Liver (tissue), 9 donors: ENCODE data around the gene CACNB4. TPM values are rescaled to one million over a fixed set of nuclear protein-coding genes. Genes with fewer than 3 reads are reported as not detected.
A peak's percentile ranks its signal among the peaks of the same experiment; 100 is the strongest.

ENCODE experiments used
- DNase-seq: peaks from one replicate; pipeline ENCODE4 v3.0.0-alpha.2; 2017; ENCODE audit warnings: low spot score
- H3K27ac ChIP-seq, 2 donors: one replicate each; pipeline ENCODE4 v1.7.0; 2013; ENCODE audit warnings: inconsistent platforms in 2 of 2, low read length in 2 of 2, control low read depth in 1 of 2, low read depth in 1 of 2, mild to moderate bottlenecking in 1 of 2
- H3K27me3 ChIP-seq, 4 donors: one replicate each; pipeline versions ENCODE4 v1.6.1 to v1.7.0; 2013; ENCODE audit warnings: low read length in 3 of 4, inconsistent platforms in 1 of 4, mild to moderate bottlenecking in 1 of 4, moderate library complexity in 1 of 4; ENCODE audit not compliant: control insufficient read depth in 4 of 4, insufficient read depth in 4 of 4
- H3K36me3 ChIP-seq, 4 donors: one replicate each; pipeline versions ENCODE4 v1.6.1 to v1.7.0; 2013; ENCODE audit warnings: low read length in 3 of 4, mild to moderate bottlenecking in 3 of 4, low read depth in 1 of 4, moderate library complexity in 1 of 4; ENCODE audit not compliant: control insufficient read depth in 4 of 4, insufficient read depth in 3 of 4
- H3K4me1 ChIP-seq, 4 donors: one replicate each; pipeline versions ENCODE4 v1.6.1 to v1.7.0; 2013; ENCODE audit warnings: low read length in 3 of 4, mild to moderate bottlenecking in 3 of 4, moderate library complexity in 1 of 4; ENCODE audit not compliant: control insufficient read depth in 4 of 4, insufficient read depth in 4 of 4
- H3K4me3 ChIP-seq, 3 donors: one replicate each; pipeline versions ENCODE4 v1.6.1 to v1.7.0; 2013; ENCODE audit warnings: low read length in 3 of 3, control low read depth in 1 of 3, low read depth in 1 of 3, mild to moderate bottlenecking in 1 of 3
- H3K9ac ChIP-seq, 2 donors: one replicate each; pipeline ENCODE4 v1.7.0; 2013; ENCODE audit warnings: low read length in 2 of 2, mild to moderate bottlenecking in 2 of 2, moderate library complexity in 2 of 2, control low read depth in 1 of 2, low read depth in 1 of 2
- H3K9me3 ChIP-seq, 4 donors: one replicate each; pipeline versions ENCODE4 v1.6.1 to v1.7.0; 2013; ENCODE audit warnings: low read length in 3 of 4; ENCODE audit not compliant: control insufficient read depth in 4 of 4
- EGR1 ChIP-seq, 2 donors: IDR thresholded peaks; 2 replicates each; pipeline ENCODE4 v1.6.1; 2016 to 2018; ENCODE audit warnings: antibody characterized with exemption in 2 of 2, low read depth in 2 of 2
- FOXA1 ChIP-seq: IDR thresholded peaks from 2 replicates; pipeline ENCODE4 v1.6.1; 2016; ENCODE audit warnings: antibody characterized with exemption
- FOXA2 ChIP-seq: IDR thresholded peaks from 2 replicates; pipeline ENCODE4 v1.6.1; 2016; ENCODE audit warnings: antibody characterized with exemption
- GABPA ChIP-seq, 2 donors: IDR thresholded peaks in 1 of 2; conservative IDR thresholded peaks in 1 of 2; 2 replicates each; pipeline ENCODE4 v1.6.1; 2016; ENCODE audit warnings: antibody characterized with exemption in 2 of 2, mild to moderate bottlenecking in 1 of 2, moderate library complexity in 1 of 2
- HNF4A ChIP-seq, 2 donors: conservative IDR thresholded peaks; 2 replicates each; pipeline ENCODE4 v1.6.1; 2016; ENCODE audit warnings: antibody characterized with exemption in 2 of 2, mild to moderate bottlenecking in 2 of 2
- HNF4G ChIP-seq: IDR thresholded peaks from 2 replicates; pipeline ENCODE4 v1.6.1; 2016; ENCODE audit warnings: antibody characterized with exemption
- NR2F2 ChIP-seq: IDR thresholded peaks from 2 replicates; pipeline ENCODE4 v1.6.1; 2016; ENCODE audit warnings: antibody characterized with exemption
- RAD21 ChIP-seq, 2 donors: IDR thresholded peaks; 2 replicates each; pipeline ENCODE4 v1.6.1; 2016; ENCODE audit warnings: antibody characterized with exemption in 2 of 2, mild to moderate bottlenecking in 2 of 2
- RXRA ChIP-seq, 2 donors: IDR thresholded peaks; 2 replicates each; pipeline ENCODE4 v1.6.1; 2017 to 2018; ENCODE audit warnings: antibody characterized with exemption in 2 of 2, mild to moderate bottlenecking in 1 of 2
- SP1 ChIP-seq: IDR thresholded peaks from 2 replicates; pipeline ENCODE4 v1.6.1; 2018; ENCODE audit warnings: antibody characterized with exemption, mild to moderate bottlenecking
- WGBS: extraction: QIAGEN DNeasy Blood & Tissue Kit; methylation state at CpG from one replicate; pipeline ENCODE4 v1.1.7; 2013; 5-methylcytosine and 5-hydroxymethylcytosine counted together
- polyA plus RNA-seq, 2 donors: library from polyadenylated mRNA; stranded (reverse) in 1 of 2; unstranded in 1 of 2; fragments of 200-250 nt in 1 of 2; fragments of >200 nt in 1 of 2; fragmentation: Nextera tagmentation in 1 of 2; extraction: Ambion mirVana in 1 of 2; gene quantifications; one replicate each; pipeline versions ENCODE4 v1.2.1 to v1.2.3, GENCODE V29; 2013 to 2015
- total RNA-seq, 2 donors: library from RNA; depleted of rRNA; stranded (reverse); fragments of >200 nt; gene quantifications; one replicate each; pipeline ENCODE4 v1.2.3, GENCODE V29; 2014
- TF ChIP-seq, protein P1 (sequence below): fragments of 150-350 bp; IDR thresholded peaks from 2 replicates; pipeline ENCODE4 v1.5.1; 2017; ENCODE audit warnings: improper control_type of control experiment, low read depth, low read length; ENCODE audit not compliant: missing input control
- TF ChIP-seq, protein P2 (sequence below): IDR thresholded peaks from 2 replicates; pipeline ENCODE4 v1.6.1; 2016; ENCODE audit warnings: antibody characterized with exemption, mild to moderate bottlenecking
- TF ChIP-seq, protein P3 (sequence below): IDR thresholded peaks from 2 replicates; pipeline ENCODE4 v1.6.1; 2016; ENCODE audit warnings: antibody characterized with exemption
- TF ChIP-seq, protein P4 (sequence below): IDR thresholded peaks from 2 replicates; pipeline ENCODE4 v1.6.1; 2016; ENCODE audit warnings: antibody characterized with exemption
- TF ChIP-seq, protein P5 (sequence below): IDR thresholded peaks from 2 replicates; pipeline ENCODE4 v1.6.1; 2016; ENCODE audit warnings: antibody characterized with exemption
- donor health status: healthy.
- donor health status: healthy.
- donor health status: healthy.
- donor health status: healthy.
- donor health status: healthy.

CACNB4 gene
- total and polyA plus RNA-seq, 4 donors, result 0.02 to 0.50 (median 0.21) TPM

DNA sequence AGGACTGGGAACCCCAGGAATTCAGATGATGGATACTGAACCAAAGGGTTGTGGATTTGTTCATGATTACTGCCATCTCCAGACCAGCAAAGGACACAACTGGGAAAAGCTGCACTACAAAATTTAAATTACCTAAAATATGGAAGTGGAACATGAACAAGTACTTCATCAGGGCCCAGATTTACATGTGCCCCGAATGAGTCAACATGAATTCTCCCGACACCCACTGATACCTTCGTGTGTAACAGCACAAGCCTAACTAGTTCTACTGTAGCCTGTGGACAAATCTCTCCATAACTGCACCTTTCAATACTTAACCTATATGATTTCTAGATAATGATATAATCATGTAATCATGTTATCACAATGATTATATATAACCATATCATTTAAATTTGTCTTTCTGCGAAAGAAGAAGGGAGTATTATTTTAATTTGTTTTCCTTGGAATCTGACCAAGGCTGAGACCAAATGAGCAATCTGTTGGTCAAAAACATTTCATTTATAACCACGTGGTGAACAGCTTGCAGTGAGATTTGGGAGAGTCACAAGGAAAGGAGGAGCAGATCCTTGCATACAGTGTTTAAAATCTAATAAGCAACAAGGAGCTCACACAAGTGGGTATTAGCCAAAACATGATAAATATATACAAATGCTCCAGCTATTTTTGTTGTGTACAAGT is 70.5 kb downstream of the CACNB4 start:
- H3K36me3 ChIP-seq, result no peaks in the 10 kb centered on the region
- no peak overlapping the region for H3K9ac ChIP-seq
- H3K4me3 ChIP-seq, result no peak overlapping the region
- H3K9me3 ChIP-seq, result no peaks in the 10 kb centered on the region
- peaks cover 0 to 7% (median 0%) of the 10 kb centered on the region in 4 donors for H3K4me1 ChIP-seq
- no peak for TF ChIP-seq FOXA1
- TF ChIP-seq, protein P1, sequence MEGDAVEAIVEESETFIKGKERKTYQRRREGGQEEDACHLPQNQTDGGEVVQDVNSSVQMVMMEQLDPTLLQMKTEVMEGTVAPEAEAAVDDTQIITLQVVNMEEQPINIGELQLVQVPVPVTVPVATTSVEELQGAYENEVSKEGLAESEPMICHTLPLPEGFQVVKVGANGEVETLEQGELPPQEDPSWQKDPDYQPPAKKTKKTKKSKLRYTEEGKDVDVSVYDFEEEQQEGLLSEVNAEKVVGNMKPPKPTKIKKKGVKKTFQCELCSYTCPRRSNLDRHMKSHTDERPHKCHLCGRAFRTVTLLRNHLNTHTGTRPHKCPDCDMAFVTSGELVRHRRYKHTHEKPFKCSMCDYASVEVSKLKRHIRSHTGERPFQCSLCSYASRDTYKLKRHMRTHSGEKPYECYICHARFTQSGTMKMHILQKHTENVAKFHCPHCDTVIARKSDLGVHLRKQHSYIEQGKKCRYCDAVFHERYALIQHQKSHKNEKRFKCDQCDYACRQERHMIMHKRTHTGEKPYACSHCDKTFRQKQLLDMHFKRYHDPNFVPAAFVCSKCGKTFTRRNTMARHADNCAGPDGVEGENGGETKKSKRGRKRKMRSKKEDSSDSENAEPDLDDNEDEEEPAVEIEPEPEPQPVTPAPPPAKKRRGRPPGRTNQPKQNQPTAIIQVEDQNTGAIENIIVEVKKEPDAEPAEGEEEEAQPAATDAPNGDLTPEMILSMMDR, result no peak
- TF ChIP-seq, protein P2, sequence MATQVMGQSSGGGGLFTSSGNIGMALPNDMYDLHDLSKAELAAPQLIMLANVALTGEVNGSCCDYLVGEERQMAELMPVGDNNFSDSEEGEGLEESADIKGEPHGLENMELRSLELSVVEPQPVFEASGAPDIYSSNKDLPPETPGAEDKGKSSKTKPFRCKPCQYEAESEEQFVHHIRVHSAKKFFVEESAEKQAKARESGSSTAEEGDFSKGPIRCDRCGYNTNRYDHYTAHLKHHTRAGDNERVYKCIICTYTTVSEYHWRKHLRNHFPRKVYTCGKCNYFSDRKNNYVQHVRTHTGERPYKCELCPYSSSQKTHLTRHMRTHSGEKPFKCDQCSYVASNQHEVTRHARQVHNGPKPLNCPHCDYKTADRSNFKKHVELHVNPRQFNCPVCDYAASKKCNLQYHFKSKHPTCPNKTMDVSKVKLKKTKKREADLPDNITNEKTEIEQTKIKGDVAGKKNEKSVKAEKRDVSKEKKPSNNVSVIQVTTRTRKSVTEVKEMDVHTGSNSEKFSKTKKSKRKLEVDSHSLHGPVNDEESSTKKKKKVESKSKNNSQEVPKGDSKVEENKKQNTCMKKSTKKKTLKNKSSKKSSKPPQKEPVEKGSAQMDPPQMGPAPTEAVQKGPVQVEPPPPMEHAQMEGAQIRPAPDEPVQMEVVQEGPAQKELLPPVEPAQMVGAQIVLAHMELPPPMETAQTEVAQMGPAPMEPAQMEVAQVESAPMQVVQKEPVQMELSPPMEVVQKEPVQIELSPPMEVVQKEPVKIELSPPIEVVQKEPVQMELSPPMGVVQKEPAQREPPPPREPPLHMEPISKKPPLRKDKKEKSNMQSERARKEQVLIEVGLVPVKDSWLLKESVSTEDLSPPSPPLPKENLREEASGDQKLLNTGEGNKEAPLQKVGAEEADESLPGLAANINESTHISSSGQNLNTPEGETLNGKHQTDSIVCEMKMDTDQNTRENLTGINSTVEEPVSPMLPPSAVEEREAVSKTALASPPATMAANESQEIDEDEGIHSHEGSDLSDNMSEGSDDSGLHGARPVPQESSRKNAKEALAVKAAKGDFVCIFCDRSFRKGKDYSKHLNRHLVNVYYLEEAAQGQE, result no peak
- 72% methylated on average over 5 of the region's 5 CpGs for WGBS
- no peak for DNase-seq
- no peak overlapping the region for H3K27ac ChIP-seq
- H3K27me3 ChIP-seq, result no peaks in the 10 kb centered on the region

DNA sequence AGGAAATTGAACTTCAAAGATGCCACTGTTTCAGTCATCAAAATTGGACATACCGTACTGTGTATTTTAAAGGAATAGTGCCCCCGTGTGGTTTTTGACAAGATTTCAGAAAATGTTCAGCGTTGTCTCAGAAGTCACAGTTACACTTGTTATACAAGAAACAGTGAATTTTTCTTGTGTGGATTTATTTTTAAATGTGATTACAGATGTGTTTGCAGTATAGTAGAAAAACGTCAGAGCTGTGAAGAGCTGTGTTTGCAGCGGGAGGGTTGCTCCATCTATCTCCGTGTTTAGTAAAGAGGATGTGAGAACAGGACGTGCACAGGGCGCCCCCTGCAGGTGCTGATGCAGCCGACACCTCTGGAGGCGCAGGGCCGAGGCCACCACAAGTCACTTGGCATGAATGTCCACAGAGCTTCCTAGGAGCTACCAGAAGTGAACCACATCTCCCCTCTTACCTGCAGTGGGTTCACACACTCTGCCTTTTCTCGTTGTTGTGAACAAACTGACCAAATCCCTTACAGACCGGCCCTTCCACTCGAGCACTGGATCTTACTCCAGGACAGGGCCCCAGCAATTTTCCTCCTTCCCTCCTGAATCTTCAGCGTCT is 73.1 kb downstream of the CACNB4 start:
- DNase-seq, result peak; percentile 83
- Histone ChIP-seq H3K4me3 (peak overlapping the region in 1 of 3 donors; percentile 40), H3K27me3 (no peaks in the 10 kb centered on the region), H3K9ac (no peak overlapping the region), H3K27ac (no peak overlapping the region), H3K36me3 (no peaks in the 10 kb centered on the region), H3K9me3 (no peaks in the 10 kb centered on the region), H3K4me1 (peaks cover 0 to 7% (median 0%) of the 10 kb centered on the region in 4 donors)
- WGBS, result 19% methylated on average over 15 of the region's 15 CpGs
- TF ChIP-seq, protein P3, sequence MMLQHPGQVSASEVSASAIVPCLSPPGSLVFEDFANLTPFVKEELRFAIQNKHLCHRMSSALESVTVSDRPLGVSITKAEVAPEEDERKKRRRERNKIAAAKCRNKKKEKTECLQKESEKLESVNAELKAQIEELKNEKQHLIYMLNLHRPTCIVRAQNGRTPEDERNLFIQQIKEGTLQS, result no peak
- no peak for TF ChIP-seq HNF4G
- TF ChIP-seq, protein P4, sequence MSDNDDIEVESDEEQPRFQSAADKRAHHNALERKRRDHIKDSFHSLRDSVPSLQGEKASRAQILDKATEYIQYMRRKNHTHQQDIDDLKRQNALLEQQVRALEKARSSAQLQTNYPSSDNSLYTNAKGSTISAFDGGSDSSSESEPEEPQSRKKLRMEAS, result no peak
- TF ChIP-seq FOXA2, result no peak
- TF ChIP-seq, protein P2, result no peak
- no peak for TF ChIP-seq GABPA (IDR thresholded peaks at IDR 0.05 in 1 of 2, conservative IDR thresholded peaks at IDR 0.05 in 1 of 2)
- no peak for TF ChIP-seq SP1
- peak; percentile 78 to 84 for TF ChIP-seq RAD21 (IDR thresholded peaks at IDR 0.05)
- no peak for TF ChIP-seq EGR1 (IDR thresholded peaks at IDR 0.05; ENCODE audit: low read depth in 2 of 2)
- no peak for TF ChIP-seq FOXA1
- TF ChIP-seq NR2F2, result no peak
- TF ChIP-seq, protein P5, sequence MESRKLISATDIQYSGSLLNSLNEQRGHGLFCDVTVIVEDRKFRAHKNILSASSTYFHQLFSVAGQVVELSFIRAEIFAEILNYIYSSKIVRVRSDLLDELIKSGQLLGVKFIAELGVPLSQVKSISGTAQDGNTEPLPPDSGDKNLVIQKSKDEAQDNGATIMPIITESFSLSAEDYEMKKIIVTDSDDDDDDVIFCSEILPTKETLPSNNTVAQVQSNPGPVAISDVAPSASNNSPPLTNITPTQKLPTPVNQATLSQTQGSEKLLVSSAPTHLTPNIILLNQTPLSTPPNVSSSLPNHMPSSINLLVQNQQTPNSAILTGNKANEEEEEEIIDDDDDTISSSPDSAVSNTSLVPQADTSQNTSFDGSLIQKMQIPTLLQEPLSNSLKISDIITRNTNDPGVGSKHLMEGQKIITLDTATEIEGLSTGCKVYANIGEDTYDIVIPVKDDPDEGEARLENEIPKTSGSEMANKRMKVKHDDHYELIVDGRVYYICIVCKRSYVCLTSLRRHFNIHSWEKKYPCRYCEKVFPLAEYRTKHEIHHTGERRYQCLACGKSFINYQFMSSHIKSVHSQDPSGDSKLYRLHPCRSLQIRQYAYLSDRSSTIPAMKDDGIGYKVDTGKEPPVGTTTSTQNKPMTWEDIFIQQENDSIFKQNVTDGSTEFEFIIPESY, result no peak
- TF ChIP-seq, protein P1, result peak; percentile 75
- TF ChIP-seq RXRA (IDR thresholded peaks at IDR 0.05), result peak; percentile 6 to 41
- TF ChIP-seq HNF4A (conservative IDR thresholded peaks at IDR 0.05), result no peak
